GM21717 (cell line): Measurements from ENCODE around the gene DENND10.

Source experiments
- ATAC-seq: cut with Tn5 transposase; IDR thresholded peaks from one replicate; pipeline ENCODE4 v1.9.1; 2021; ENCODE audit warnings: mild to moderate bottlenecking, moderate library complexity; ENCODE audit not compliant: unreplicated experiment

DENND10 gene, protein sequence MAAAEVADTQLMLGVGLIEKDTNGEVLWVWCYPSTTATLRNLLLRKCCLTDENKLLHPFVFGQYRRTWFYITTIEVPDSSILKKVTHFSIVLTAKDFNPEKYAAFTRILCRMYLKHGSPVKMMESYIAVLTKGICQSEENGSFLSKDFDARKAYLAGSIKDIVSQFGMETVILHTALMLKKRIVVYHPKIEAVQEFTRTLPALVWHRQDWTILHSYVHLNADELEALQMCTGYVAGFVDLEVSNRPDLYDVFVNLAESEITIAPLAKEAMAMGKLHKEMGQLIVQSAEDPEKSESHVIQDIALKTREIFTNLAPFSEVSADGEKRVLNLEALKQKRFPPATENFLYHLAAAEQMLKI

DNA sequence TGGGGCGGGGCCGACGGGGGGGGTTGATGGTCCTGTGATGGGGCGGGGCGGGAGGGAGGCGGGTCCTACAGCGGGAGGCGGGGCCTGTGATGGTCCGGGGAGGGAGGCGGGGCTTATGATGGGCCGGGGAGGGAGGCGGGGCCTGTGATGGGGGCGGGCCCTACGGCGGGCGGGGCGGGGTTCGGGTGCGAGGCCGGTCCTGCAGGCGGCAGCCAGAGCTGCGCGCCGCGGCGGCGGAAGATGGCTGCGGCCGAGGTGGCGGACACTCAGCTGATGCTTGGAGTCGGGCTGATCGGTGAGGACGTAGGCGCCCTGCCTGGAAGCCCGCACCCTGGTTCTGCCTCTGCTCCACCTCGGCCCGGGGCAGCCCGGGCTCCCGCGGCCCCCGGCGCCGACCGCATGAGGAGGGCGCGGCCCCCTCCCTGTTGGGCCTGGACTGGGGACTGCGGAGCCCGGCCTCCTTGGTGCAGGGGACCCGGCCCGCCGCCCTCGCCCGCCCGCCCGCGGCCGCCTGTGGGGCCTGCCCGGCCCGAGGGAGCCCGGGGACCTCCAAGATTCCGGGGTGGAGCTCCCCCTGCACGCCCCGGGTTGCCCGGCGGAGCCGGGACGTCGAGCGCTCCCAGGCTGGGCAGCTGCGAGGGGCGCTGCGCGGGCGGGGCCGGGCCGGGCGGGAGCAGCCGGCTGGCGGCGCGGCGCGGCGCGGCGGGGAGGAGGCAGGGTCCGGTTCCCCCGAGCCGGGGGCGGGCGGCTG is at the start of gene DENND10:
DENND10 (plus strand) TSS at position 211 of the 751 bp plus-strand sequence; CDS start at position 241, 30 bp downstream.
- ATAC-seq, result peak; percentile 78

DNA sequence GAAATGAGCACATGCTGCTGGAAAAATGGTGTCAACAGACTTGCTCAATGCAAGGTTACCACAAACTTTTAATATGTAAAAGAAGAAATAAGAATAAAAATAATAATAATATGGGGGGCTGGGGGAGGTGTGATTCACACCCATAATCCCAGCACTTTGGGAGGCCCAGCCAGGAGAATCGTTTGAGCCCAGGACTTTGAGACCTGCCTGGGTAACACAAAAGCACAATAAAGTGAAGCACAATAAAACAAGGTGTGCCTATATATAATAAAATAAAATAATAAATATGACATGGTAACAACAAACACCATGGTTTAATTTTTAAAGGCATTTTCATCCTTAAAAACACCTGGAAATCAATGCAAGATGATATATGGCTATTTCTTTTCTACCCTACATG is 48.4 kb upstream of the DENND10 start:
- no peak for ATAC-seq

DNA sequence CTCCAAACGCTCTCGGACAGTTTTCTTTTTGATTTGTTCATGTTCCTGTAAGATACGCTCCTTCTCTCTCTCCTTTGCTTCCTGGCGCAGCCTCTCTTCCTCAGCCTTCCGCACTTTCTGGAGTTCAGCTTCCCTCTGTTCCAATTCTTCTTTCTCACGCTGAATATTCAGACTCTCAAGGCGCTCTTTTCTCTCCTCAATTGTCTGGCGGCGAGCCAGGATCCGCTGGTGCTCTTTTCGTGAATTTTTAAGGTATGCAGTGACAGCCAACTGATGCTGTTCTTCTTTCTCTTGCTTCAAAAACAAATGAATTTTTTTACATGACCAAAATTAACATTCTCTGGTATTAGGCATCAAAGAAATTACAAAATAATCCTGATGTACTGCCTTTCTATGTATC is 45.9 kb upstream of the DENND10 start:
- ATAC-seq, result no peak

DNA sequence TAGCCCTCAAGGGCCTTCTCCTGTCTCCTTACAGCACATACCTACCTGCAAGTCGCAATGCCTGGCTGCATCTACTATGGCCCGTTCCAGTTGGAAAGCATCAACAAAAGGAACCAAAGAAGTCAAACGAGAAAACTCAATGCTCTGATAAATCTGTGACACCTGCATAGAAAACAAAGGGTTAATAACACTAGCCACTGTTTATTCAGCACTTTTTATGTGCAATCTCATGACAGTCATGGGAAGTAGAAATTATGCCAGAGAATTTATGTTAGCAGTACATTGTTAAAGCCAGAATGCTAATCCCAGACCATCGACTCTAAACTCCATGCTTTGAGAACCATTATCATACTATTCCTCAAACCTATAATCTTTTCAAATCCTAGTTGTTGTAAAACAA is 44.4 kb upstream of the DENND10 start:
- ATAC-seq, result no peak

DNA sequence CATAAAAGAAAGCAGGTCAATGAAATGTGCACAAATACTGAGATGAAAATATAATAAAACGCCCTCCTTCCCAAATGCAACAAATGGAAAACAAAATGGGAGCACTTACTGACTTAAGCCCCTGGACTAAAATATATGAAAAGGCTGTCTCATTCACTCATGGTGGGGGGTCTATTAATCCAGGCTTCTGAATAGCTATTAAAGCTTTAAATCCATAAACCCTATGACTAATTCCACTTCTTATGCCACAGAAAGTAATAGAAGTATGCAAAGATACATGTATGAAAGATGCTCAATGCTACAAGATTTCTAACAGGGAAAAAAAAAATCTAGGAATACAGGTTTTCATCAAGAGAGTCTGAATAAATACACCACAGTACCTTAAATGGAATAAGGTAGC is 43.8 kb upstream of the DENND10 start:
- ATAC-seq, result no peak

DNA sequence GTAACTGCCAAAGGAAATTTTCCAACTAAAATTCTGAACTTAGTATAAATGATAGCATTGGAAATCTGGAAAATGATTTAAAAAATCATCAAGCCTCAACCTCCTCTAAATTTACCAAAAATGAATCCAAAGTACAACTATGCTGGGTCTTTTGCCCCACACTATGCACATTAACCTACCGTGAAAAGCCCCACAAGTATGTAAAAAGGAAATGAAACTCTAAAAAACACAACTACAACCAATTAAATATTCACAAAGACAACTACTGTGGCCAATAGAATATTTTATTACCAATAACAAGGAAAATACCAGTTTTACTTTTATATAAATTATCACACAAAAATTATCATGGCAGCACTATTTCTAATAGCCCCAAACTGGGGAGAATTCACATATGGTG is 42.6 kb upstream of the DENND10 start:
- no peak for ATAC-seq

- ATAC-seq, result no peak
Measured at GRCh38 chr10:119061926-119062325, 42.0 kb upstream of the DENND10 start.

DNA sequence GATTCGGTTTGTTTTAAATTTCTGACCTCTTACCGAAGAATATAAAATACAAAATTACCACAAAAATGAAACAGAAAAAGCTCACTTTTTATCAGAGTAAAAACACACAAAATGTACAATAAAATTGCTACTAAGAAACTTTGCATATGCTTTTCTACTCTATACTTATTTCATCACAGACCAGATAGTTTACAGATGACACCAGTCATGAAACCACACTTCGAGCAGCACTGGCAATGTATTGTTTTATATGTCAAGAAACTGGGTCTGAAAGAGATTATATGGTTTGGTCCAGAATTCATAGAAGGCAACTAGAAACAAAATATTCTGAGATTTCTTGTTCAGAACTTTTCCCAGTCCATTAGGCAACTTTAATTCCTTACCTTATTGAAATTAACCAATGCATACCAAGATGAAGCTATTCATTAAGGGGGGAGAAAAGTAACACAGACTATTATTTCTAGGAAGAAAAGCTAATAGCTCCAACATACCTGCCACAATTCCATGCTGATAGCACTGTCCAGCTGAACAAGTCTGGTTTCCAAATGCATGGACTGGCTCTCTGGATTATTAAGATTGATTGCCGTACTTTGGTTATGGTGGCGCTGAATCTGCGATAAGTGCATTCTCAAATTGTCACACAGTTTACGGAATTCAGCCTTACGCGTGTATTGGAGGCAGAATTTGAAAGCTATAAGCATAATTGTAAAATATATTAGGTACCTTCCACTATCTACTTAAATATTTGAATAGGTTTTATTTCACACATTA is 33.3 kb upstream of the DENND10 start:
- no peak for ATAC-seq

DNA sequence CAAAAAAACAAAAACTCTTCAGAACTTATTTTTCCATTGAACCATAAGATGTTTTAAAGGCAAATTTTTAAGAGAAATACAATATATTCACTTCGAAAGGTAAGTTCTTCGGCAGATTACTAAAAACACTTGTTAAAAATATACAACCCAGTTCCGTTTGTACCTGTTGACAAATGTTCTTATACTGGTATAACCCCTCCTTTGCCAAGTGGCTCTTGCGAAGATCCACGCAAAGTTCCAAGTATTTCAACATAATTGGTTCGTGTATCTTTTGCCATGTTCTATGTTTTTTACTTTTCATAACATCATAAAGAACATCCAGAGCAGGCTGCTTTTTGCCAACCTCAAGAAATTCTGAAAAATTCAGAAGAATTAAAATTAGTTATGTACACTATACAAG is 30.3 kb upstream of the DENND10 start:
- no peak for ATAC-seq

DNA sequence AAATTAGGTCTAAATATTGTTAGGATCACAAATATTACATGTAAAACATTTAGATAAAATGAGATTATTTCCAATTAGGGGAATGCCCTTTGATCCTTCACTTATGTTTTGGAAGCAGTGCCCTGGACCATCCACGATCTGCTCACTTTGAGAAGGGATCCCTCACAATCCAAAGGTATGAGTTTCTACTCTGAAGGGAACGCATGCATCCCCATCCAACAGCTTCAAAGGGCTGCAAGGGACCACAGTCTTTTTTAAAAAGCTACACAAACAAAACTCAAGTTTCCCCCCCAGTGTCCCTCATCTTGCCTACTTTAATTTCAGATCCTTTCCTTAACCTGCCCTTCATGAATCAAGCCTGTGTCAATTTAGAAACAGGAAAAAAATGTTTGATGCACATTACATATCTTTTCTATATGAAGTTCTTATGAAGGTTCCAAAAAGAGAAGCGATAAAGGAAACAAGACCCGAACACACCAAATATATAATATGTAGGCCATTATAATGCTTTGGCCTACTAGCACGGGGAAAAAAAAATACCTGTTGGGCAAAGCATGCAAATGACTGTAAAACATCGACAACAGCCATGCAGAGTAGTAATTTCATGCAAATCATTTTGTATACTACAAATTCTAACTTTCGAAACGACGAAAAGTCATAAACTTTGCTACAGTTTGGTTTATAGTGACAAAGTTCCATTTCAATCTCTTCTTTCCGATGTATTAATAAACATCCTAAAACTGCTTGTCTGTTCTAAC is 25.3 kb upstream of the DENND10 start:
- no peak for ATAC-seq

GRCh38 chr10:119079599-119080520 is 24.1 kb upstream of the DENND10 start:
- peak; percentile 68 for ATAC-seq

DNA sequence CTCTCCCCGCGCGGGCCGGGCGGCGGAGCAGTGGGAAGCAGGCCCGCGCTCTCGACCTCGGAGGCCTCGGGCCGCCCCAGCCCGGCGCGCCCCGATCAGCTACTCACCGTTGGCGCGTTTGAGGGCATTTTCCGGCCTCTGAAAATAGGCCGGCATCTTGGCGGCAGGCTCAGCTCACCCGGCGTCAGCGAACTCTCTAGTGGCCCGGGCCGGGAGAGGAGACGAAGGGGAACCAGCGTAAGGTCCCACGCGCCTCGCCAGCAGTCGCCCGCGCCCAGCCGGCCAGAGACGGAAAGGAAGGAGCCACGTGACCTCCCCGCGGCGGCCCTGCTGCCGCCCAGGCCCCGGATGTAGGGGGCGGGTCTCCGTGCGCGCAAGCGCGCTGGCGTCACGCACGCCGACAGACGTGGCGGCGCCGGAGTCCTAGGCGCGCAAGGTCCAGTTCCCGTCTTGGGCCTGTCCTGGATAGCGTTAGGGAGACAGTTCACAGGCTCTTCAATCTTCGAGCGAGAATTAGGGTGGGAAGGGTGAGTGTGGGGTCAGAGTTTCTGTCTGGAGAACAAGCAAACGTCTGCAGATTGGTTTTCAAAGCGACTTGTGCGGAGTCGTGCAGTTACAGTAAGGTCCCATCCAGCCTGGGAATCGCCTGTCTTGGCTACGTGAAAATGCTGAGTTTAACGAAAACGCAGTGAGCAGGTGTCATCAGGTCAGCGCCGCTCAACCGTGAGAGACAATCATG is 23.2 kb upstream of the DENND10 start, which contains the start of gene EIF3A:
EIF3A (minus strand) TSS at position 297 of the 739 bp plus-strand sequence; CDS start at position 156, 141 bp downstream.
- ATAC-seq, result peak; percentile 71

DNA sequence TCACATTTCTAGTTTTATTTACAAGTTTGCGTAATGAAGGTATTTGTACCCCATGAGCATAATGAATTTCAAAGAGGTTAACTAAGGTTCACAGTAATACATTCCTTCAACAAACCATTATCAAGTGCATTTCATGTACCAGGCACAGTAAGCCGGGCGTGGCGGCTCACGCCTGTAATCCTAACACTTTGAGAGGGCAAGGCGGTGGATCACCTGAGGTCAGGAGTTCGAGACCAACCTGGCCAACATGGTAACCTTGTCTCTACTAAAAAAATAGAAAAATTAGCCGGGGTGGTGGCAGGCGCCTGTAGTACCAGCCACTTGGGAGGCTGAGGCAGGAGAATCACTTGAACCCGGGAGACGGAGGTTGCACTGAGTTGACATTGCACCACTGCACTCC is 19.0 kb upstream of the DENND10 start:
- no peak for ATAC-seq

GRCh38 chr10:119087271-119087882 is 16.5 kb upstream of the DENND10 start:
- no peak for ATAC-seq

GRCh38 chr10:119090026-119090795 is 13.7 kb upstream of the DENND10 start:
- ATAC-seq, result no peak

DNA sequence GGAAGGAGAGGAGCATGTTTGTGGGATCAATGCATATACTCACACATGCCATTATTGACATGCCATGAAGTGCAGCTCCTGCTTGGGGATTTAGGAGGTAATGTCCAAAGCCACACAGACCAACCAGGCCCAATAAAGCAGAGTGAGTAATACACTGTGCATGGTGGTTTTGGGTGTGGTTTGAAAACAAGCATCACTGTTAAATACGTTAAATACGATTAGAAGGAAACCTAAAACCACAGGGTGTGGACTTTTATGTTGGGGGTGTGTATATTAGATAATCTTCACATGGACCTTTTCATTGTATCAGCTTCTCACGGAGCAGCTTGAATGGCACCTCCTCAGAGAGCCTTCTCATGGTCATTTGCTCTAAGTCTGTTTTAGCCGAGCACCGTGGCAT is 12.9 kb upstream of the DENND10 start:
- no peak for ATAC-seq

DNA sequence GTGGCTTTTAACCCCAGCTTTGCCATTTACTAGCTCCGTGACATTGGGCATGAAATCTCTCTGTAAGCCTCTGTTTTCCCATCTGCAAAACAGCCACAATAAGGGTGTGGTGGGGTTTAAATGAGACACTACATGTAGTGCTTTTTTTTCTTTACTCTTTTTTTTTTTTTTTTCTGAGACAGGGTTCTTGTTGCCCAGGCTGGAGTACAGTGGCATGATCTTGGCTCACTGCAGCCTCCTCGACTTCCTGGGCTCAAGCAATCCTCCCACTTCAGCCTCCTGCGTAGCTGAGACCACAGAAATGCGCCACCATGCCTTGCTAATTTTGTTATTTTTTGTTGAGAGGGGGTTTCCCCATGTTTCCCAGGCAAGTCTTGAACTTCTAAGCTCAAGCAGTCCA is 8.3 kb upstream of the DENND10 start:
- ATAC-seq, result no peak
